Measurements from ENCODE around the gene CIITA. TPM values are rescaled to one million over a fixed set of nuclear protein-coding genes. Genes with fewer than 3 reads are reported as not detected.

CIITA gene
- total and polyA plus RNA-seq, 9 of the 15 experiments (the other 6 are each of a cell fraction or from before 2014, with no cell fraction given), result 0.01 to 0.20 (median 0.11) TPM; not detected in 4

DNA sequence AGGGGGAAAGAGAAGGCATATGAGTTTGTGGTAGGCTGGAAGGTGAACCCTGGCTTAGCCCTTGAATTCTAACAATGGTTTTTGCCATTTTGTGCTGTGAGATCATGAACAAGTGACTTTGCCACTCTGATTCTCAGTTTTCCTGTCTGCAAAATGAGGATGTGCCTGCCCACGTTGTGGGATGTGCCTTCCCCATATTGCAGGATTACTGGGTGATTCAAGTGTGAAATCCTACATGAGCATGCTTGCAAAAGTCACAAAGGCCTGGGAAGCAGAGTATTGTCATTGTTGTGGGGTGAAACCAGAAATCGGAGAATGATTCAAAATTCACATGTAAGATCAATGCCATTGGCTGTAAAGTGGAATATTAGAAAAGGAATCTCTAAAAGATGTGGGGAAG lies 29.8 kb upstream of the CIITA start:
- CTCF ChIA-PET (ENCODE audit: low intra/inter-chr PET ratio), result no interaction called here
- no peak for FAIRE-seq
- H3K79me2 ChIP-seq (ENCODE audit: control insufficient read depth, insufficient read depth, low read length), result no peaks in the 10 kb centered on the region
- H3K9me1 ChIP-seq (ENCODE audit: control insufficient read depth, insufficient read depth, low read length), result no peaks in the 10 kb centered on the region
- H3K9ac ChIP-seq (ENCODE audit: insufficient read depth in 1 of 2, low read depth in 2 of 2, low read length in 2 of 2), result no peak overlapping the region
- no peaks in the 10 kb centered on the region for H4K20me1 ChIP-seq (replicated peaks; ENCODE audit: control insufficient read depth, insufficient read depth, low read length)
- POLR2A ChIA-PET, result interaction anchor here (0.8 kb wide), 1 partner anchor 311 kb away, joined by 3 read pairs; no protein-coding TSS in a partner anchor
- WGBS (ENCODE audit: insufficient coverage, low coverage, missing lambda C conversion rate), result 0% methylated on average over 2 of the region's 2 CpGs
- H3K27me3 ChIP-seq (ENCODE audit: control insufficient read depth in 2 of 2, insufficient read depth in 2 of 2, low read length in 2 of 2), result peaks cover 34 to 46% of the 10 kb centered on the region in 2 experiments
- no peak for ATAC-seq
- no peaks in the 10 kb centered on the region for H3K4me1 ChIP-seq (replicated peaks in 1 of 2; ENCODE audit: control insufficient read depth in 2 of 2, insufficient read depth in 2 of 2, low read length in 2 of 2)
- no peak for DNase-seq (ENCODE audit: extremely low read depth in 1 of 4, low spot score in 3 of 4)
- no peak overlapping the region for H2AFZ ChIP-seq (ENCODE audit: low read depth, low read length)
- H3K4me3 ChIP-seq, result no peak overlapping the region
- in situ Hi-C loops (cut with MboI) (no loop called here), intact Hi-C loops (cut with micrococcal nuclease) (no loop called here)
- no peaks in the 10 kb centered on the region for H3K9me3 ChIP-seq (replicated peaks; ENCODE audit: control insufficient read depth, insufficient read depth, low read depth, low read length)
- H3K36me3 ChIP-seq (ENCODE audit: control insufficient read depth, insufficient read depth, low read length), result no peaks in the 10 kb centered on the region
- BruUV-seq (replicated peaks), result no TSS peak
- no peak overlapping the region for H3K4me2 ChIP-seq (ENCODE audit: insufficient read depth, low read length)
- no peak for TF ChIP-seq RBM25 (IDR thresholded peaks at IDR 0.05; ENCODE audit: low read depth, low read length, severe bottlenecking)
- no peak for TF ChIP-seq ZNF354B (CRISPR knock-in tag; IDR thresholded peaks at IDR 0.05)
- no peak for TF ChIP-seq SIN3B (IDR thresholded peaks at IDR 0.05; ENCODE audit: low read depth)
- TF ChIP-seq ZNF347 (CRISPR knock-in tag; IDR thresholded peaks at IDR 0.05; ENCODE audit: low read depth), result no peak
- TF ChIP-seq XRCC3 (IDR thresholded peaks at IDR 0.05), result no peak
- TF ChIP-seq ZNF589 (CRISPR knock-in tag; IDR thresholded peaks at IDR 0.05; ENCODE audit: low read depth), result no peak
- TF ChIP-seq PREB (CRISPR knock-in tag; IDR thresholded peaks at IDR 0.05), result no peak
- TF ChIP-seq ILF3 (IDR thresholded peaks at IDR 0.05; ENCODE audit: borderline replicate concordance), result no peak
- TF ChIP-seq HNRNPUL1 (IDR thresholded peaks at IDR 0.05; ENCODE audit: low read length), result no peak
- no peak overlapping the region for H3K27ac ChIP-seq (ENCODE audit: extremely low read depth, low read depth, low read length)
